ENCODE data around the gene AGAP2.

Gene AGAP2

GRCh38 chr12:57751788-57752667 is 13.5 kb upstream of the AGAP2 start, which contains the start of gene CDK4:
Gene CDK4 (minus strand): TSS chr12:57752310. CDS start chr12:57751717, 593 bp downstream.
- ATAC-seq (ENCODE audit: low read depth) = peak; percentile 69
- DNase-seq (ENCODE audit: low spot score) = peak; percentile 99
- H3K36me3 ChIP-seq (ENCODE audit: low read depth) = peaks cover 42% of the 10 kb centered on the region
- peaks cover 8% of the 10 kb centered on the region for H3K4me1 ChIP-seq (ENCODE audit: insufficient read depth, poor library complexity, severe bottlenecking)
- H3K9me3 ChIP-seq (ENCODE audit: severe bottlenecking) = no peaks in the 10 kb centered on the region
- H3K27me3 ChIP-seq (ENCODE audit: insufficient read depth, poor library complexity, severe bottlenecking) = no peaks in the 10 kb centered on the region
- TF ChIP-seq CTCF (IDR thresholded peaks at IDR 0.05; ENCODE audit: poor library complexity, severe bottlenecking) = no peak
- peak within 1 kb of the TSS; percentile 82 for H3K4me3 ChIP-seq (ENCODE audit: severe bottlenecking)
- H3K27ac ChIP-seq (ENCODE audit: poor library complexity, severe bottlenecking) = peak within 1 kb of the TSS; percentile 65

DNA sequence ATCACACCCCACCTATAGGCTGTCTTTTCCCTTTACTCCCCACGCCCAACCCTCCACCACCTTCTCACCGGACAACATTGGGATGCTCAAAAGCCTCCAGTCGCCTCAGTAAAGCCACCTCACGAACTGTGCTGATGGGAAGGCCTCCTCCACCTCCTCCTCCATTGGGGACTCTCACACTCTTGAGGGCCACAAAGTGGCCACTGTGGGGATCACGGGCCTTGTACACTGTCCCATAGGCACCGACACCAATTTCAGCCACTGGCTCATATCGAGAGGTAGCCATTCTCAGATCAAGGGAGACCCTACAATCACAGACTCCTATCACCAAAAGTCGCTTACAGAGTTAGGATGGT is 12.9 kb upstream of the AGAP2 start:
- Histone ChIP-seq H3K27me3 (ENCODE audit: insufficient read depth, poor library complexity, severe bottlenecking) (no peaks in the 10 kb centered on the region), H3K4me3 (ENCODE audit: severe bottlenecking) (peak overlapping the region; percentile 82), H3K9me3 (ENCODE audit: severe bottlenecking) (no peaks in the 10 kb centered on the region), H3K4me1 (ENCODE audit: insufficient read depth, poor library complexity, severe bottlenecking) (peaks cover 8% of the 10 kb centered on the region), H3K36me3 (ENCODE audit: low read depth) (peaks cover 48% of the 10 kb centered on the region), H3K27ac (ENCODE audit: poor library complexity, severe bottlenecking) (peak overlapping the region; percentile 53)
- ATAC-seq (ENCODE audit: low read depth) = no peak
- no peak for TF ChIP-seq CTCF (IDR thresholded peaks at IDR 0.05; ENCODE audit: poor library complexity, severe bottlenecking)
- DNase-seq (ENCODE audit: low spot score) = no peak

DNA sequence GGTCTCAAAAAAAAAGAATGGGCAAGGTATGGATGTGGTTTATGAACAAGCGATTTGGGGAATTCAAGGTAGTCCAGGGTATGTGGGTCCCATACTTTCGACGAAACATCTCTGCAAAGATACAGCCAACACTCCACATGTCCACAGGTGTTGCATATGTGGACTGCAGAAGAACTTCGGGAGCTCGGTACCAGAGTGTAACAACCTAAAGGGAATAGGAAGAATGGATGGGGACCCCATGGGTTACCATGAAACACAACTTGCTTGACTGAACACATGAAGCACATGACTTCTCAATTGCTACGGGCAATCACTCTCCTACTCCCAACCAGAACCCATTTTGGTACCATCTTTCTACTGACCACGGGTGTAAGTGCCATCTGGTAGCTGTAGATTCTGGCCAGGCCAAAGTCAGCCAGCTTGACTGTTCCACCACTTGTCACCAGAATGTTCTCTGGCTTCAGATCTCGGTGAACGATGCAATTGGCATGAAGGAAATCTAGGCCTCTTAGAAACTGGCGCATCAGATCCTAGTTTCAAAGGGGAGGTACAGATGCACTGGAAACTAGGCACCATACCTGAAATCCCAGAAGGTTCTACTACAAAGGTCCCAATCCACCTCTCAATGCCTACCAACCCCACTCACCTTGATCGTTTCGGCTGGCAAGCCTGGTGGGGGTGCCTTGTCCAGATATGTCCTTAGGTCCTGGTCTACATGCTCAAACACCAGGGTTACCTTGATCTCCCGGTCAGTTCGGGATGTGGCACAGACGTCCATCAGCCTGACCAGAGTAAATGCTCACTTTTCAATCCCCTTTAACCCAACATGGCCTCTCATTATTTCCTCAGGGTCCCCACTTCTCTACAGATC is 12.3 kb upstream of the AGAP2 start:
- DNase-seq (ENCODE audit: low spot score) = no peak
- Histone ChIP-seq H3K27me3 (ENCODE audit: insufficient read depth, poor library complexity, severe bottlenecking) (no peaks in the 10 kb centered on the region), H3K27ac (ENCODE audit: poor library complexity, severe bottlenecking) (peak overlapping the region; percentile 53), H3K4me3 (ENCODE audit: severe bottlenecking) (peak overlapping the region; percentile 82), H3K36me3 (ENCODE audit: low read depth) (peaks cover 53% of the 10 kb centered on the region), H3K4me1 (ENCODE audit: insufficient read depth, poor library complexity, severe bottlenecking) (peaks cover 10% of the 10 kb centered on the region), H3K9me3 (ENCODE audit: severe bottlenecking) (no peaks in the 10 kb centered on the region)
- ATAC-seq (ENCODE audit: low read depth) = no peak
- no peak for TF ChIP-seq CTCF (IDR thresholded peaks at IDR 0.05; ENCODE audit: poor library complexity, severe bottlenecking)

DNA sequence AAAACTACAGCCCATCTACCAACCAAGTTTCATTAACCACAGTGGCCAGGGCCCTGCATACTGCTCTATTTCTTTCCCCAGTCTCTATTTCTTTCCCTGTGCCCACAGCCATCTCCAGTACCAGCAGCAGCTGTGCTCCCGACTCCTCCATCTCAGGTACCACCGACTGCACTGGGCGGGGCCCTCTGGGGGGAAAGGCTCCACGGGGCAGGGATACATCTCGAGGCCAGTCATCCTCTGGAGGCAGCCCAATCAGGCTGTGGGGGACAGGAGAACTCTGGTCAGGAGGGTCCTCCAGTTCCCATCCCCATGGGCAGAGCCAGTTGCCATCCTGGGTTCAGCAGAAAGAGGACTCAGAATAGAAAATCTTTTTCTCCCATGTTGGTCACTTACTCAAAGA is 10.5 kb upstream of the AGAP2 start:
- H3K9me3 ChIP-seq (ENCODE audit: severe bottlenecking) = no peaks in the 10 kb centered on the region
- TF ChIP-seq CTCF (IDR thresholded peaks at IDR 0.05; ENCODE audit: poor library complexity, severe bottlenecking) = no peak
- peaks cover 9% of the 10 kb centered on the region for H3K4me1 ChIP-seq (ENCODE audit: insufficient read depth, poor library complexity, severe bottlenecking)
- DNase-seq (ENCODE audit: low spot score) (no peak), ATAC-seq (ENCODE audit: low read depth) (no peak)
- H3K4me3 ChIP-seq (ENCODE audit: severe bottlenecking) = no peak overlapping the region
- no peak overlapping the region for H3K27ac ChIP-seq (ENCODE audit: poor library complexity, severe bottlenecking)
- H3K27me3 ChIP-seq (ENCODE audit: insufficient read depth, poor library complexity, severe bottlenecking) = no peaks in the 10 kb centered on the region
- H3K36me3 ChIP-seq (ENCODE audit: low read depth) = peaks cover 53% of the 10 kb centered on the region
